HG03342 (cell line): ENCODE measurements around the gene POFUT2.

Experiments used
- ATAC-seq: cut with Tn5 transposase; IDR thresholded peaks from one replicate; pipeline ENCODE4 v1.9.1; 2021; ENCODE audit warnings: mild to moderate bottlenecking, moderate library complexity; ENCODE audit not compliant: unreplicated experiment

Gene POFUT2

GRCh38 chr21:45299026-45299863 is 11.6 kb upstream of the POFUT2 start:
- no peak for ATAC-seq

GRCh38 chr21:45297869-45298268 is 10.2 kb upstream of the POFUT2 start:
- no peak for ATAC-seq

DNA sequence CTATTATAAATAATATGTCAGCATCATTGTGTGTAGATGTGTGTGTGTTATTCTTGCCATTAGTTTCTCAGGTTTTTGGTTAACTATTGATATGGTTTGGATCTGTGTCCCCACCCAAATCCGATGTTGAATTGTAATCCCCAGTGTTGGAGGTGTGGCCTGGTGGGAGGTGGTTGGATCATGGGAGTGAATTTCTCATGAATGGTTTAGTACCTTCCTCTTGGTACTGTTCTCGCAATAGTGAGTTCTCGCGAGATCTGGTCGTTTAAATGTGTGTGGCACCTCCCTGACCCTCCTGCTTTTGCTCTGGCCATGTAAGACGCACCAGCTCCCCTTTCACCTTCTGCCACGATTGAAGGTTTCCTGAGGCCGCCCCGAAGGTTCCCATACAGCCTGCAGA is 9.6 kb upstream of the POFUT2 start:
- no peak for ATAC-seq

GRCh38 chr21:45296638-45297037 is 8.9 kb upstream of the POFUT2 start:
- no peak for ATAC-seq

GRCh38 chr21:45295576-45296365 is 8.1 kb upstream of the POFUT2 start:
- no peak for ATAC-seq

GRCh38 chr21:45294509-45295291 is 7.0 kb upstream of the POFUT2 start:
- ATAC-seq: no peak

- no peak for ATAC-seq
Observed at GRCh38 chr21:45293726-45294401, 6.2 kb upstream of the POFUT2 start.

GRCh38 chr21:45293220-45293725 is 5.6 kb upstream of the POFUT2 start:
- ATAC-seq: no peak

- no peak for ATAC-seq
Observed at GRCh38 chr21:45292399-45293219, 4.9 kb upstream of the POFUT2 start.

GRCh38 chr21:45291613-45292398 is 4.1 kb upstream of the POFUT2 start:
- no peak for ATAC-seq

DNA sequence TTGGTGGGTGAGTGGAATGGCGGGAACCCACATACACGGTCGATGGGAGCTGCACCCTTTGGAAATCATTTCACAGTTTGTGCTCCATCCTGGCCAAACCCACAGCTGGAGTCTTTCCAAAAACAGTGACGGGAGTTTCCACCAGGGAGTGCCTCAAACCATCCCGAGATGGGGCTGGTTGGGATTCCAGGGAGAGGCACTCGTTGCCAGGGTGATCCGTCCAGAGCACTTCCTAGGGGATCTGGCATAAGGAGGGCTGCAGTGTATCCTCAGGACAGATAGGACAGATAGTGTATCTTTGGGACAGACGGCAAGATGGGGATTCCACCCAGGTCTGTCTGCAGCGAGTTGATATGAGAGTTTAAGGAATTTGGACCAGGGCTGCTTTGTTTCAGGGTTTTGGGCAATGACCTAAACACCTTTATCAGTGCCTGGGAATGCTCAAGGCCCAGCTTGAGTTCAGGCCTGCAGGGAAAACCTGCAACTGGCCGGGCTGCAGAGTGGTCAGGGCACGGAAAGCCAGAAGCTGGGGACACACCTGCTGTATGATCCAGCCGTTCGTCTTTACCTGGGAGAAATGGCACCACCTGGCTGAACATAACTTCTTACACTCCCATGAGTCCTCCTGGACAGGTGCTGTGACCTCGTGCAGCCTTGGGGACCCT is 3.4 kb upstream of the POFUT2 start:
- no peak for ATAC-seq

- ATAC-seq: no peak
Observed at GRCh38 chr21:45289655-45290515, 2.2 kb upstream of the POFUT2 start.

GRCh38 chr21:45289134-45289533 is 1.4 kb upstream of the POFUT2 start:
- no peak for ATAC-seq

- no peak for ATAC-seq
Observed at GRCh38 chr21:45288441-45288841, 746 bp upstream of the POFUT2 start.

DNA sequence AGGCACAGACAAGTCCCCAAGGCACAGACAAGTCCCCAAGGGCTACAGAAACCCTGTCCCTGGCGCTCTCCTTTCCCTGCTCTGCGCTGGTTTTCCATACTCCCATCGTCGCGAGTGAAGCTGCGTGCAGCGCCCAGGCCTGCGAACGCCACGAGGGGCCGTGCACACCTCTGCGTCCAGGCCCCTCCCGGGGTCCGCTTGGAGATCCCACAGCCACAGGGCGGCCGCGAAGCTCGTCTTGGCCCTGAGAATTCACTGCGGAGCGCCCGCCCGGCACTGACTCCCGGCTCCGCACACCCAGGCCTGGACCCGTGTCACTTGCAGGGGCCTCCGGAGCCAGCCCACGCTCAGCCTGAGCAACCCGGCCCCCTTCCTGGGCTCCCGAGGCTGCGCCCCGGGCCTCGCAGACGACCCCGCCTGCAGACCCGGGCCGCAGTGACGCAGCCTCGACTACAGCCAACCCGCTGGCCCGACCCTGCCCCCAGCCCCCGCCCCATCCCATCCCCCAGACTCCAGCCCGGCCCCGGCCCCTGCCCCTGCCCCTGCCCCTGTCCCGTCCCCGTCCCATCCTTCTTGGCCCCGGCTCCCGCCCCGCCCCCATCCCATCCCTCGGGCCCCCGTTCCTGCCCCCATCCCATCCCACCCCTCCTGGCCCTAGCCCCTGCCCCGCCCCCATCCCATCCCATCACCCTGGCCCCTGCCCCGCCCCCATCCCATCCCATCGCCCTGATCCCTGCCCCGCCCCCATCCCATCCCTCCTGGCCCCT is 841 bp downstream of the POFUT2 start:
- ATAC-seq: no peak

GRCh38 chr21:45285266-45285931 is 2.3 kb downstream of the POFUT2 start:
- no peak for ATAC-seq
